Measurements from ENCODE around the gene HPCAL1. TPM values are rescaled to one million over a fixed set of nuclear protein-coding genes. Genes with fewer than 3 reads are reported as not detected.

Gene HPCAL1
- total and polyA plus RNA-seq, 2 of the 8 experiments (the other 6 are each of a cell fraction or from before 2014, with no cell fraction given) = 5.8 to 8.6 TPM

GRCh38 chr2:10300997-10301940 lies 1.4 kb upstream of the HPCAL1 start:
- H2BK120ac ChIP-seq (replicated peaks; ENCODE audit: low read depth, low read length) = no peak overlapping the region
- no peaks in the 10 kb centered on the region for H3K9me3 ChIP-seq (ENCODE audit: insufficient read depth in 2 of 2, low read depth in 1 of 2, low read length in 1 of 2)
- 91% methylated on average over 21 of the region's 22 CpGs; no CpG with 5 or more reads in 1 of the 2 experiments for WGBS, 2 experiments (ENCODE audit: extremely low coverage in 1 of 2, insufficient coverage in 1 of 2, insufficient read length in 1 of 2, insufficient replicate concordance in 2 of 2, low coverage in 1 of 2, low lambda C conversion rate in 2 of 2, missing lambda C conversion rate in 1 of 2)
- H2AK5ac ChIP-seq (ENCODE audit: low read depth, low read length) = no peak overlapping the region
- H3K27ac ChIP-seq (ENCODE audit: low read depth, low read length) = no peak overlapping the region
- no peak for FAIRE-seq
- H3K36me3 ChIP-seq (ENCODE audit: control insufficient read depth in 2 of 4, insufficient read depth in 4 of 4, low read length in 3 of 4) = no peaks in the 10 kb centered on the region
- POLR2A ChIA-PET (ENCODE audit: partially characterized antibody) = interaction anchor here (0.7 to 1.5 kb wide), 4 partner anchors 103 to 177 kb away, joined by 3 to 5 read pairs (median 3); no protein-coding TSS in a partner anchor
- no peak overlapping the region for H3K4me3 ChIP-seq (ENCODE audit: extremely low read depth in 1 of 4, insufficient read depth in 2 of 4, low read depth in 3 of 4, low read length in 4 of 4)
- H3K18ac ChIP-seq (ENCODE audit: extremely low read depth, low read length) = no peak overlapping the region
- H3K79me1 ChIP-seq (ENCODE audit: low read depth, low read length) = no peaks in the 10 kb centered on the region
- H2BK5ac ChIP-seq (ENCODE audit: low read depth, low read length) = no peak overlapping the region
- no peak overlapping the region; the same call in 1 of the 2 replicates for H4K8ac ChIP-seq (ENCODE audit: extremely low read depth, insufficient read depth, low read length)
- H4K5ac ChIP-seq (ENCODE audit: insufficient read length, low read depth, low read length) = no peak overlapping the region
- TF ChIP-seq TBP (IDR thresholded peaks at IDR 0.05; ENCODE audit: low read depth, low read length) = no peak
- no peak for TF ChIP-seq JUND (IDR thresholded peaks at IDR 0.05; ENCODE audit: low read length)
- TF ChIP-seq RAD21 (IDR thresholded peaks at IDR 0.05 in 1 of 2, conservative IDR thresholded peaks at IDR 0.05 in 1 of 2; ENCODE audit: low read depth in 2 of 2, low read length in 2 of 2) = no peak
- TF ChIP-seq EZH2 (IDR thresholded peaks at IDR 0.05; ENCODE audit: low read depth, low read length, severe bottlenecking) = no peak
- TF ChIP-seq CBX8 (IDR thresholded peaks at IDR 0.05; ENCODE audit: borderline replicate concordance, low read depth, low read length) = no peak
- TF ChIP-seq ZNF274 (IDR thresholded peaks at IDR 0.05; ENCODE audit: borderline replicate concordance, extremely low read depth, low read length) = no peak
- no peak for TF ChIP-seq CREB1 (IDR thresholded peaks at IDR 0.05)
- TF ChIP-seq YY1 (IDR thresholded peaks at IDR 0.05; ENCODE audit: low read depth, low read length) = no peak
- TF ChIP-seq BCL11A (IDR thresholded peaks at IDR 0.05; ENCODE audit: low read depth in 2 of 2, low read length in 2 of 2) = no peak
- TF ChIP-seq CHD2 (IDR thresholded peaks at IDR 0.05; ENCODE audit: low read length) = no peak
- peak overlapping the region; percentile 56; the same call in 1 of the 2 replicates for H2BK12ac ChIP-seq (ENCODE audit: low read depth, low read length)
- CTCF ChIA-PET (ENCODE audit: partially characterized antibody) = interaction anchor here (0.6 to 4.8 kb wide), 30 partner anchors 9 to 229 kb away, joined by 3 to 48 read pairs (median 4); no protein-coding TSS in a partner anchor
- no peak overlapping the region for H3K14ac ChIP-seq (ENCODE audit: insufficient read length)
- peaks cover 0 to 19% (median 12%) of the 10 kb centered on the region in 4 experiments; a peak in 6 of 7 replicates for H3K4me1 ChIP-seq (replicated peaks in 1 of 4; ENCODE audit: control insufficient read depth in 3 of 4, insufficient read depth in 4 of 4, low read length in 3 of 4)
- peaks cover 11 to 38% (median 31%) of the 10 kb centered on the region in 4 experiments for H3K27me3 ChIP-seq (replicated peaks in 1 of 4; ENCODE audit: control insufficient read depth in 3 of 4, extremely low read depth in 1 of 4, insufficient read depth in 3 of 4, low read length in 3 of 4)
- peak overlapping the region; percentile 60 to 74; a peak in 2 of 4 replicates for H3K4me2 ChIP-seq (ENCODE audit: insufficient read depth in 1 of 2, low read depth in 2 of 2, low read length in 2 of 2)
- H3K56ac ChIP-seq (replicated peaks; ENCODE audit: insufficient read length, low read depth, low read length) = no peak overlapping the region
- no peak overlapping the region for H3K23ac ChIP-seq (ENCODE audit: insufficient read length)
- H3K9ac ChIP-seq (replicated peaks in 1 of 4; ENCODE audit: extremely low read depth in 1 of 4, low read depth in 3 of 4, low read length in 3 of 4) = no peak overlapping the region
- no peak overlapping the region for H2AFZ ChIP-seq (ENCODE audit: low read length)
- no peaks in the 10 kb centered on the region for H3K79me2 ChIP-seq (ENCODE audit: control insufficient read depth in 1 of 2, insufficient read depth in 2 of 2, low read length in 2 of 2)
- H3K4ac ChIP-seq (replicated peaks; ENCODE audit: insufficient read length, low read depth, low read length) = no peak overlapping the region
- H2BK15ac ChIP-seq (ENCODE audit: low read length) = no peak overlapping the region
- no peak overlapping the region for H4K91ac ChIP-seq (replicated peaks; ENCODE audit: insufficient read length, low read length)
- no peak for DNase-seq (ENCODE audit: low read depth in 1 of 2, low spot score in 2 of 2)
- no peak overlapping the region for H2BK20ac ChIP-seq (ENCODE audit: low read length)
- H4K20me1 ChIP-seq (replicated peaks in 1 of 2; ENCODE audit: control insufficient read depth in 1 of 2, insufficient read depth in 2 of 2, low read length in 2 of 2) = peaks cover 4 to 8% of the 10 kb centered on the region in 2 experiments
- peaks cover 19% of the 10 kb centered on the region for H3K23me2 ChIP-seq (ENCODE audit: low read depth, low read length)
